WTC11 (cell line): ENCODE results near the gene NIN. TPM values are rescaled to one million over a fixed set of nuclear protein-coding genes. Genes with fewer than 3 reads are reported as not detected.

ENCODE experiments used
- ATAC-seq: fragments of 200-7000 bp; cut with Tn5 transposase; 2 replicates; pipeline ENCODE4 v1.10.0; 2021; ENCODE audit warnings: mild to moderate bottlenecking, moderate library complexity
- CTCF ChIA-PET: fragments of 300-600 bp; sonication (Branson Sonifier 250); formaldehyde crosslinking; loops from one replicate; lab custom pipeline; 2021; ENCODE audit warnings: antibody characterized with exemption; lab: Charles Lee
- POLR2A ChIA-PET: fragments of 350-600 bp; sonication (Branson Sonifier 250); formaldehyde crosslinking; loops from one replicate; lab custom pipeline; 2021; ENCODE audit warnings: antibody characterized with exemption; lab: Charles Lee
- DNase-seq: peaks from one replicate; pipeline ENCODE4 v3.0.0; 2021; ENCODE audit warnings: low spot score
- H3K27ac Mint-ChIP-seq: 2 replicates; pipeline ENCODE4 v1.8.0; 2021; ENCODE audit warnings: mixed read lengths
- H3K27me3 Mint-ChIP-seq: 2 replicates; pipeline ENCODE4 v1.8.0; 2021; ENCODE audit warnings: low read depth, mild to moderate bottlenecking, moderate library complexity, mixed read lengths
- H3K36me3 Mint-ChIP-seq: 2 replicates; pipeline ENCODE4 v1.8.0; 2021; ENCODE audit warnings: mixed read lengths
- H3K4me1 Mint-ChIP-seq: 2 replicates; pipeline ENCODE4 v1.8.0; 2022; ENCODE audit warnings: mixed read lengths
- H3K4me3 Mint-ChIP-seq: 2 replicates; pipeline ENCODE4 v1.8.0; 2021; ENCODE audit warnings: mild to moderate bottlenecking, moderate library complexity, mixed read lengths
- H3K9me3 Mint-ChIP-seq: 2 replicates; pipeline ENCODE4 v1.8.0; 2021; ENCODE audit warnings: mixed read lengths
- ETV6 ChIP-seq: sonication (generic); formaldehyde crosslinking; IDR thresholded peaks from 2 replicates; pipeline ENCODE4 v1.8.1; 2022; ENCODE audit warnings: mild to moderate bottlenecking, missing genetic modification reagents
- HMGA2 ChIP-seq: fragments of 250-450 bp; sonication (Bioruptor Pico); IDR thresholded peaks from 2 replicates; pipeline ENCODE4 v1.4.0; 2021; ENCODE audit warnings: mild to moderate bottlenecking, moderate library complexity
- JUN ChIP-seq: sonication (generic); formaldehyde crosslinking; IDR thresholded peaks from 2 replicates; pipeline ENCODE4 v1.8.0; 2023; ENCODE audit warnings: mild to moderate bottlenecking, missing genetic modification reagents
- MXD4 ChIP-seq: fragments of 250-450 bp; sonication (Bioruptor Pico); IDR thresholded peaks from 2 replicates; pipeline ENCODE4 v1.8.0; 2021; ENCODE audit warnings: mild to moderate bottlenecking, moderate library complexity, borderline replicate concordance
- NFE2L1 ChIP-seq: sonication (generic); formaldehyde crosslinking; IDR thresholded peaks from 2 replicates; pipeline ENCODE4 v1.8.1; 2023; ENCODE audit warnings: missing genetic modification reagents
- SP1 ChIP-seq: sonication (generic); formaldehyde crosslinking; conservative IDR thresholded peaks from 2 replicates; pipeline ENCODE4 v1.8.1; 2022; ENCODE audit warnings: missing genetic modification reagents
- TCF7 ChIP-seq: sonication (generic); formaldehyde crosslinking; IDR thresholded peaks from 2 replicates; pipeline ENCODE4 v1.8.0; 2022; ENCODE audit warnings: mild to moderate bottlenecking, low read depth, missing genetic modification reagents, moderate library complexity
- ZNF219 ChIP-seq: sonication (generic); formaldehyde crosslinking; IDR thresholded peaks from 2 replicates; pipeline ENCODE4 v1.8.0; 2023; ENCODE audit warnings: missing genetic modification reagents, mild to moderate bottlenecking, borderline replicate concordance
- ZNF232 ChIP-seq: sonication (generic); formaldehyde crosslinking; IDR thresholded peaks from 2 replicates; pipeline ENCODE4 v1.8.0; 2022; ENCODE audit warnings: mild to moderate bottlenecking, missing genetic modification reagents
- ZNF317 ChIP-seq: sonication (generic); formaldehyde crosslinking; IDR thresholded peaks from 2 replicates; pipeline ENCODE4 v1.8.1; 2023; ENCODE audit warnings: low read depth, mild to moderate bottlenecking, moderate library complexity, missing genetic modification reagents, borderline replicate concordance
- total RNA-seq: library from RNA; stranded (reverse); gene quantifications from 3 replicates; pipeline ENCODE4 v1.2.3, GENCODE V29; 2021
- TF ChIP-seq, protein P1 (sequence below): sonication (generic); formaldehyde crosslinking; IDR thresholded peaks from 2 replicates; pipeline ENCODE4 v1.8.1; 2022; ENCODE audit warnings: mild to moderate bottlenecking, missing genetic modification reagents, moderate library complexity, borderline replicate concordance
- TF ChIP-seq, protein P2 (sequence below): sonication (generic); formaldehyde crosslinking; IDR thresholded peaks from 2 replicates; pipeline ENCODE4 v1.8.0; 2022; ENCODE audit warnings: missing genetic modification reagents
- TF ChIP-seq, protein P3 (sequence below): sonication (generic); formaldehyde crosslinking; IDR thresholded peaks from 2 replicates; pipeline ENCODE4 v1.8.1; 2023; ENCODE audit warnings: mild to moderate bottlenecking, missing genetic modification reagents, borderline replicate concordance
- TF ChIP-seq, protein P4 (sequence below): fragments of 250-450 bp; sonication (Bioruptor Pico); IDR thresholded peaks from 2 replicates; pipeline ENCODE4 v1.9.0; 2021; ENCODE audit warnings: moderate library complexity, mild to moderate bottlenecking, inconsistent platforms, borderline replicate concordance

The NIN gene
- total RNA-seq, 1 experiment from 2014 or later, result 23.8 TPM

DNA sequence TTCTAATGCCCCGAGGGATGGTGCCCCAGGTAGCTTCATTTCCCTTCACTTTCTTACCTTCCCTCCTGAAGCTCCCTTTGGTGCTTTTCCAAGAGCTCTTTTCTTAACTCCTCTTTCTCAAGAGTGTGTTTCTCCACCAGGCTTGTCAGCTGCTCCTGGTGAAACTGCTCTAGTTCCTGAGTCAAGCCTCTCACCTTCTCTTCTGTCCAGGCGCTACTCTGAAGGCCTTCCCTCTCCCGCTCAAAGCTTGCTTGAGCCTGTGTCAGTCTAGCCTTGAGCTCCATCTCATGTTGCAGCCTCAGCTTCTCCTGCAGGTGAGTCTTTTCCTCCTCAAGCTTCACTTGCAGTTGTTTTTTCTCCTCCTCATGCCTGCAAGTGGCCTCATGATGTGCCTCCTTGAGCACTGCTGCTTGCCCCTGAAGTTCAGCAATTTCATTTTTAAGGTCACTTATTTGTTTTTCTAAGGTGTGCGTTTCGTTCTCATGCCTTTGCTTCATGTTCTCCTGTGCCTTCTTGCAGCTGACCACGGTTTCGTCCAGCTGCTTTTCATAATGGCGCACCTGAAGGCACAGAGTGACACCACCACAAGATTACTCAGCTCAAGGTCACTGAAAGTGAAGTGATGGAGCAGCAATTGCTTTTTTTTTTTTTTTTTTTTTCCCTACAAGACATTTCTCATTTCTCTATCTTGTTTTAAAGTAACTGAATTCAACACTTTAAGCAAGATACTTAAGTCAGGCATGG, 71.0 kb downstream of the NIN start (continued):
- TF ChIP-seq, protein P1, sequence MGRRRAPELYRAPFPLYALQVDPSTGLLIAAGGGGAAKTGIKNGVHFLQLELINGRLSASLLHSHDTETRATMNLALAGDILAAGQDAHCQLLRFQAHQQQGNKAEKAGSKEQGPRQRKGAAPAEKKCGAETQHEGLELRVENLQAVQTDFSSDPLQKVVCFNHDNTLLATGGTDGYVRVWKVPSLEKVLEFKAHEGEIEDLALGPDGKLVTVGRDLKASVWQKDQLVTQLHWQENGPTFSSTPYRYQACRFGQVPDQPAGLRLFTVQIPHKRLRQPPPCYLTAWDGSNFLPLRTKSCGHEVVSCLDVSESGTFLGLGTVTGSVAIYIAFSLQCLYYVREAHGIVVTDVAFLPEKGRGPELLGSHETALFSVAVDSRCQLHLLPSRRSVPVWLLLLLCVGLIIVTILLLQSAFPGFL (CRISPR knock-in tag), result no peak
- TF ChIP-seq, protein P2, sequence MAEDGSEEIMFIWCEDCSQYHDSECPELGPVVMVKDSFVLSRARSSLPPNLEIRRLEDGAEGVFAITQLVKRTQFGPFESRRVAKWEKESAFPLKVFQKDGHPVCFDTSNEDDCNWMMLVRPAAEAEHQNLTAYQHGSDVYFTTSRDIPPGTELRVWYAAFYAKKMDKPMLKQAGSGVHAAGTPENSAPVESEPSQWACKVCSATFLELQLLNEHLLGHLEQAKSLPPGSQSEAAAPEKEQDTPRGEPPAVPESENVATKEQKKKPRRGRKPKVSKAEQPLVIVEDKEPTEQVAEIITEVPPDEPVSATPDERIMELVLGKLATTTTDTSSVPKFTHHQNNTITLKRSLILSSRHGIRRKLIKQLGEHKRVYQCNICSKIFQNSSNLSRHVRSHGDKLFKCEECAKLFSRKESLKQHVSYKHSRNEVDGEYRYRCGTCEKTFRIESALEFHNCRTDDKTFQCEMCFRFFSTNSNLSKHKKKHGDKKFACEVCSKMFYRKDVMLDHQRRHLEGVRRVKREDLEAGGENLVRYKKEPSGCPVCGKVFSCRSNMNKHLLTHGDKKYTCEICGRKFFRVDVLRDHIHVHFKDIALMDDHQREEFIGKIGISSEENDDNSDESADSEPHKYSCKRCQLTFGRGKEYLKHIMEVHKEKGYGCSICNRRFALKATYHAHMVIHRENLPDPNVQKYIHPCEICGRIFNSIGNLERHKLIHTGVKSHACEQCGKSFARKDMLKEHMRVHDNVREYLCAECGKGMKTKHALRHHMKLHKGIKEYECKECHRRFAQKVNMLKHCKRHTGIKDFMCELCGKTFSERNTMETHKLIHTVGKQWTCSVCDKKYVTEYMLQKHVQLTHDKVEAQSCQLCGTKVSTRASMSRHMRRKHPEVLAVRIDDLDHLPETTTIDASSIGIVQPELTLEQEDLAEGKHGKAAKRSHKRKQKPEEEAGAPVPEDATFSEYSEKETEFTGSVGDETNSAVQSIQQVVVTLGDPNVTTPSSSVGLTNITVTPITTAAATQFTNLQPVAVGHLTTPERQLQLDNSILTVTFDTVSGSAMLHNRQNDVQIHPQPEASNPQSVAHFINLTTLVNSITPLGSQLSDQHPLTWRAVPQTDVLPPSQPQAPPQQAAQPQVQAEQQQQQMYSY (CRISPR knock-in tag), result no peak
- TF ChIP-seq JUN (no peak), SP1 (CRISPR knock-in tag) (no peak), ETV6 (CRISPR knock-in tag) (no peak)
- TF ChIP-seq, protein P3, sequence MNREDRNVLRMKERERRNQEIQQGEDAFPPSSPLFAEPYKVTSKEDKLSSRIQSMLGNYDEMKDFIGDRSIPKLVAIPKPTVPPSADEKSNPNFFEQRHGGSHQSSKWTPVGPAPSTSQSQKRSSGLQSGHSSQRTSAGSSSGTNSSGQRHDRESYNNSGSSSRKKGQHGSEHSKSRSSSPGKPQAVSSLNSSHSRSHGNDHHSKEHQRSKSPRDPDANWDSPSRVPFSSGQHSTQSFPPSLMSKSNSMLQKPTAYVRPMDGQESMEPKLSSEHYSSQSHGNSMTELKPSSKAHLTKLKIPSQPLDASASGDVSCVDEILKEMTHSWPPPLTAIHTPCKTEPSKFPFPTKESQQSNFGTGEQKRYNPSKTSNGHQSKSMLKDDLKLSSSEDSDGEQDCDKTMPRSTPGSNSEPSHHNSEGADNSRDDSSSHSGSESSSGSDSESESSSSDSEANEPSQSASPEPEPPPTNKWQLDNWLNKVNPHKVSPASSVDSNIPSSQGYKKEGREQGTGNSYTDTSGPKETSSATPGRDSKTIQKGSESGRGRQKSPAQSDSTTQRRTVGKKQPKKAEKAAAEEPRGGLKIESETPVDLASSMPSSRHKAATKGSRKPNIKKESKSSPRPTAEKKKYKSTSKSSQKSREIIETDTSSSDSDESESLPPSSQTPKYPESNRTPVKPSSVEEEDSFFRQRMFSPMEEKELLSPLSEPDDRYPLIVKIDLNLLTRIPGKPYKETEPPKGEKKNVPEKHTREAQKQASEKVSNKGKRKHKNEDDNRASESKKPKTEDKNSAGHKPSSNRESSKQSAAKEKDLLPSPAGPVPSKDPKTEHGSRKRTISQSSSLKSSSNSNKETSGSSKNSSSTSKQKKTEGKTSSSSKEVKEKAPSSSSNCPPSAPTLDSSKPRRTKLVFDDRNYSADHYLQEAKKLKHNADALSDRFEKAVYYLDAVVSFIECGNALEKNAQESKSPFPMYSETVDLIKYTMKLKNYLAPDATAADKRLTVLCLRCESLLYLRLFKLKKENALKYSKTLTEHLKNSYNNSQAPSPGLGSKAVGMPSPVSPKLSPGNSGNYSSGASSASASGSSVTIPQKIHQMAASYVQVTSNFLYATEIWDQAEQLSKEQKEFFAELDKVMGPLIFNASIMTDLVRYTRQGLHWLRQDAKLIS (CRISPR knock-in tag), result no peak
- TF ChIP-seq, all 79 proteins: peak for 0

DNA sequence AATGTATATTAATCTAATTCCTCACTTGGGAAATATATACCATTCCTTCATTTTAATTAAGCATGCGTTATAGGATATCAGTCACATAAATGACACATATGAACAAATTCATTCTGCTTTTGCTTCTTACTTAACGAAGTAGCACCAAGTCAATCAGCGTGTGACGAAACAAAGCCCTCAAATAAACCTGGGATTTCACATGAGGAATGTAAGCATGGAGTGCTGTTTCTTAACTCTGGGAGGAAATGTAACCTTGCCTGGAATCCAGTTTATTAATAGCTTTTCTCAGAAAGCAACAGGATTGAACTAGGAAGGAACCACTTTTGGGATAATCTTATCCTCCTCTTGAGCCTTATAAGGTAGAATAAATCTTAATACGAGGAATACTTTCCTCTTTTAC, 72.0 kb downstream of the NIN start:
- Mint-ChIP-seq H3K4me3 (no peak overlapping the region), H3K4me1 (no peaks in the 10 kb centered on the region), H3K27ac (no peak overlapping the region), H3K27me3 (no peaks in the 10 kb centered on the region), H3K36me3 (peaks cover 35% of the 10 kb centered on the region), H3K9me3 (no peaks in the 10 kb centered on the region)
- TF ChIP-seq NFE2L1 (CRISPR knock-in tag), result no peak
- TF ChIP-seq, protein P4, sequence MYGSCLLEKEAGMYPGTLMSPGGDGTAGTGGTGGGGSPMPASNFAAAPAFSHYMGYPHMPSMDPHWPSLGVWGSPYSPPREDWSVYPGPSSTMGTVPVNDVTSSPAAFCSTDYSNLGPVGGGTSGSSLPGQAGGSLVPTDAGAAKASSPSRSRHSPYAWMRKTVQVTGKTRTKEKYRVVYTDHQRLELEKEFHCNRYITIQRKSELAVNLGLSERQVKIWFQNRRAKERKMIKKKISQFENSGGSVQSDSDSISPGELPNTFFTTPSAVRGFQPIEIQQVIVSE (CRISPR knock-in tag), result no peak
- TF ChIP-seq HMGA2, result no peak
- no peak for TF ChIP-seq ZNF317 (CRISPR knock-in tag)
- no peak for TF ChIP-seq MXD4
- TF ChIP-seq ZNF232 (CRISPR knock-in tag), result no peak
- TF ChIP-seq JUN, result no peak
- DNase-seq, result no peak
- ChIA-PET POLR2A (no interaction called here), CTCF (interaction anchor here (1.3 to 2.6 kb wide), 5 partner anchors 13 to 199 kb away, joined by 3 to 15 read pairs (median 6); partner anchors contain the start of gene ATL1)
- no peak for ATAC-seq

DNA sequence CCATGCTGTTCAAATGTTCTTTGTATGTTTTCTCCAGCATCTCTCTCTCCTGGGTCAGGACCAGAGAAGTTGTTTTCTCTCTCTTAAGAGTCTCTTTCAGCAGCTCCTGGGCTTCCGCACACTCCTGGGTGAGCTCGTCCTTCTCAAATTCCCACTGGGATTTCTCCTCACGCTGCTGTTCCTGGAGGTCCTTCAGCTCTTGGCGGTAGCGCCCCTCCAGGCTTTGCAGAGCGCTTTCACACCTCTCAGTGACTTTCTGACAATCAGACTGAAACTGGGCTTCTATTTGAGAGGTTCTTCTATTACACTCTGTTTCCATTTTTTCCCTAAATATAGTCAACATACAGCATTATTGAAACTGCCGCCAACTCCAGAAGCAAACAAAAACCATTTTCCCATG, 72.7 kb downstream of the NIN start:
- DNase-seq (no peak), ATAC-seq (no peak)
- Mint-ChIP-seq H3K9me3 (no peaks in the 10 kb centered on the region), H3K27ac (no peak overlapping the region), H3K4me1 (no peaks in the 10 kb centered on the region), H3K36me3 (peaks cover 35% of the 10 kb centered on the region), H3K4me3 (no peak overlapping the region), H3K27me3 (no peaks in the 10 kb centered on the region)
- ChIA-PET POLR2A (no interaction called here), CTCF (interaction anchor here (1.2 to 2.6 kb wide), 5 partner anchors 15 to 198 kb away, joined by 3 to 15 read pairs (median 4); partner anchors contain the start of gene ATL1)
- TF ChIP-seq, protein P3 (CRISPR knock-in tag), result no peak
- no peak for TF ChIP-seq TCF7
- no peak for TF ChIP-seq ZNF219
- TF ChIP-seq SP1 (CRISPR knock-in tag), result no peak
